HG03521 (cell line): Measurements from ENCODE around the gene HCRTR1.

Experiments
- ATAC-seq: cut with Tn5 transposase; IDR thresholded peaks from one replicate; pipeline ENCODE4 v1.9.1; 2021; ENCODE audit warnings: mild to moderate bottlenecking, moderate library complexity; ENCODE audit not compliant: unreplicated experiment

HCRTR1 gene

DNA sequence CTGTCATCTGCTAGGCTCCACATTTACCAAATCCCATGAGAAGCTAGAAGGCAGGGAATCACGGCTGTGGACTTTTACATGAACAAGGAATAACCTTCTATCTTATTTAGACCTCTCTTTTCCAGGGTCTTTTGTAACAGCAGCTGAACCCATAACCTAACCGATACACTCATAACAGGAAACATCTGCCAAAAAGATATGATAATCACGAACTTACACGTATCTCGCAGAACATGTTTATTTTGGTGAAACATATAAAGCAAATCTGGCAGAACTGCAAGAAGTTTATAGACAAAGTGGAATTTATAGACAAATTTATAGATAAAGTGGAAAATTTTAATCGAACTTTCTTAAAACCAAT, 20.8 kb upstream of the HCRTR1 start:
- ATAC-seq, result no peak

DNA sequence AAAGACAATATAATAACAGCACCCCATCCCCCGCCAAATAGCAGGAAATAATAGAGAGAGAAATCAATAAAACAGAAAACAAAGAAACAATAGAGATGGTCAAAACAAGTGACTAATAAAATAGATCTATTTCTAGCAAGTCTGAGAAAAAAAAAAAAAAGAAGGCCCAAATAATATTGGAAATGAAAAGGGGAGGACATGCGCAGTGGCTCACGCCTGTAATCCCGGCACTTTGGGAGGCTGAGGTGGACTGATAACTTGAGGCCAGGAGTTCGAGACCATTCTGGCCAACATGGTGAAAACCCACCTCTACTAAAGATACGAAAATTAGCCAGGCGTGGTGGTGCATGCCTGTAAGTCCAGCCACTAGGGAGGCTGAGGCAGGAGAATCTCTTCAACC, 18.5 kb upstream of the HCRTR1 start:
- ATAC-seq, result no peak

DNA sequence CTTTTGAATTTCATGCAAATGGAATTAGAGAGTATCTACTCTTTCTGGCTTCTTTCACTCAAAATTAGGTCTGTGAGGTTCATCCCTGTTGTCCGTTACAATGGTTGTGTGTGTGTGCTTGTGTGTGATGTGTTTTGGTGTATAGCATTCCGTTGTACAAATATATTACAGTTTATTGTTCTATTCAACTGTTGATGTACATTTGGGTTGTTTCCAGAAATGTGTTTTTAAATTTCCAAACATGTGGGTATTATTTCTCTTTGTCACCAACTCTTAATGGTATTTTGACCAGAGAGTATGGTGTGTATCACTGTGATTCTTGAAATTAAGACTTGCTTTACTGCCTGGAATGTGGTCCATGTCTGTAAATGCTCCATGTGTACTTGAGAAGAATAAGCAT, 16.8 kb upstream of the HCRTR1 start:
- ATAC-seq, result no peak

DNA sequence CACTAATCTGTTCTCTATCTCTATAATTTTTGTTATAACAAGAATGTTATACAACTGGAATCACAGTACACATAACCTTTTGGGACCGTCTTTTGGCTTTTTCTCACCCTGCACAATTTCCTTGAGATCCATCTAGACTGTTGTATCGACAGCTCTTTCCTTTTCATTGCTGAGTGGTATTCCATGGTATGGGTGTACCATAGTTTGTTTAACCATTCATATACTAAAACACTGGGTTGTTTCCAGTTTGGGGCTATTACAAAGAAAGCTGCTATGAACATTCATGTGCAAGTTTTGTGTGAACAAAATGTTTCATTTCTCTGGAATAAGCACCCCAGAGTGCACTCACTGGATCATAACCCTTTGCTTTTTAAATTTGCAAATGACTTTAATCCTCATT, 15.4 kb upstream of the HCRTR1 start:
- ATAC-seq, result no peak

DNA sequence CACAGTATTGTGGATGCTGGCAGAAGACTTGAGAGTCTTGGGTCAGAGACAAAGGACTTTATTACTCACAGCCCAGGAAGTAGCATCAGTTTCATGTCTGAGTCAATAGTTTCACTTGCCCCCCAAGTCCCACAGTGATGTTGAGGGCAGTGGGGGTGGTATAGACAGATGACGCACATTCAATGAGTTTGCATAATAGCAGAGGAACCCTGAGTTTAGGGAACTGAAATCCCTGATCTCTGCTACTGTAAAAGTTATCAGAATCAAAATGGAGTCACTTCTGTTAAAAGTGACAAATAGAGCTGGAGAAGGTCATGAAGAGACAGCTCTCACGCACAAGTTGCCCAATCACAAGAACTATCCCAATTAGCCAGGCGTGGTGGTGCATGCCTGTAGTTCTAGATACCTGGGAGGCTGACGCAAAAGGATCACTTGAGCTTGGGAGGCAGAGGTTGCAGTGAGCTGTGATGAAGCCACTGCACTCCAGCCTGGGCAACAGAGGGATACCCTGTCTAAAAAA, 11.5 kb upstream of the HCRTR1 start:
- ATAC-seq, result peak; percentile 92

DNA sequence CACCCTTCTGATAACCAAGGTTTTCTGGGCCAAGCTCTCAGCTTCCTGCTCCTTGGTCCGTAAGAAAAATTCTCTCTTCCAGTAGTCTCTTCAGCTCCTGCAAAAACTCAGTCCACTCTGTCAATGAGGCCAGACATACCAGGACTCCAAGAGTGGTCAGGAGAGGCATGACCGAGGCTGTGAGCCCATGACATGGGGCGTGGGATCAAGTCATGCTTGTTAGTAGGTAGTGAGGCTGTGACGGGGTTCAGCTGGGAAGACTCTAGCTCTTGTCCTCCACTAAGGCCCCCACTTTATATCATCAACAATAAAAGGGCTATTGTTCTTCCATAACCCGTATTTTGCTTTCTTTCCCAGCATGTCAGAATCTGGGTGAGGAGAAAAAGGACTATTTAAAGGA, 10.1 kb upstream of the HCRTR1 start:
- no peak for ATAC-seq

DNA sequence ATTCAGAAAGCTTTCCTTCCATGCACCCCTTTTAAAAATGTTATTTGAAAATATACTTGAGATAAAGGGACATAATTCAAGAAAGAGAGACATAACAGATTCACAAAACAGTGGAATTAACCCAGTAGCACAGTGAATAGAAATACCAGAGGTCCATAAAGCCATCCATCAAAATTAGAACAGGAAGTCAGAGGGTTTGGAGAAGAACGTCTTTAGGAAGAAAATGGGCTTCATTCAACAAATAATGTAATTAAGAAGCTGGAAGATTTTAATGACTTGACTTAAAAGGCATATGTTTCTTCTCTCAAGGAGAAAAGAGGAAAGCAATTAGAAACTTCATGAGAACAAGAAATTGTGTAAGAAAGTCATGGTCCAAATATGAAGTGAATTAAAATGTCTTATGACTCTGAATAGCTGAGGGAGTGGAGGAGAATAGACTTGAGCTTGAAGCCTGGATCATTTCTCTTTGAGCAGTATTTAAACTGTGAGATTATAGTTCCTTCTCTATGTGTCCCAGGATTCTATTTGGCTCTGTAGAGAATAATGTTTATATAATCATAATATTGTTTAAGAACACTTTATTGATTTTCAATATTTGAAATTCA, 7.9 kb upstream of the HCRTR1 start:
- no peak for ATAC-seq

DNA sequence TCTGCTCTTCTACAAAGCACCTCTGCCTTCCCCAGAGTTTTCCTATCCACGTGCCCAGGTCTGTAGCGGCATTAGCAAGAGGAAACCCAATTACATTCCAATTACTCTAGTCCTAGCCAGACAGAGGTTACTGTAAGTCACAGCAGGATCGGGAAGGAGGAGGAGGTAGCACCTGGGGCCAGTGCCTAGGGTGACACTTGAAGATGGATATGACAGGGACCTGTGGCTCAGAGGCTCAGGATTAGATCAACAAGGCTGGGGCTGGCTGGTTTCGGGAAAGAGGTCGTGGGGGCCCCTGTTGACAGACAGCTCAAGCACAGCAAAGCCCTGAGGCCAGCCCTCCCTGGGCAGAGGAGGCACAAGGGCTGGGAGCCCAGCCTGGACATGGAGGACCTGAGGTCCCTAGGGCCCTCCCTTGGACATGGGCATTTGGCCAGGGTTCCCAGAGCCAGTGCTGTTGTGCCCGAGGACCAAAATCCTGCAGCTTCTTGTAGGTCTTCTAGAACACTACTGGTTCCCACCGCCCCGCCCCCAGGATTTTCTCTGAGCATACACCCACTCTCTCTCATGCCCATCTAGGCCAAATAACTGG, 3.0 kb upstream of the HCRTR1 start:
- no peak for ATAC-seq

DNA sequence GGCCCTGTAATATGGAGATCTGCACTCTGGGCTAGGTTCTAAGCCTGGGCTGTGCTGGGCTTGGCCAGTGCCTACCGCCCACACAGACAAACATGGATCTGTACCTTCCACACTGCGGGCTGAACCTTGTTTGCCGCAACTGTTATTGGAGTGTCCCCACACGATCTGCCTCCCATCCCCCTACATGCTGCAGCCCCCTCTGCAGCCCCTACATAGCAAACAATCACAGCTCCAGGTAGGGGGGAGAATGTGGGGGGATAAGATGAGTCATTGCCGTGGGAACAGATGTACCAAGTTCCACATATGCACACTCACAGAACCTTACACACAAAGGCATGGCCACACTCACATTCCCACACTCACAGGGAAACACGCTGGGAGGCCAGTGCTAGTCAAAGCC, 2.1 kb upstream of the HCRTR1 start:
- ATAC-seq, result no peak

DNA sequence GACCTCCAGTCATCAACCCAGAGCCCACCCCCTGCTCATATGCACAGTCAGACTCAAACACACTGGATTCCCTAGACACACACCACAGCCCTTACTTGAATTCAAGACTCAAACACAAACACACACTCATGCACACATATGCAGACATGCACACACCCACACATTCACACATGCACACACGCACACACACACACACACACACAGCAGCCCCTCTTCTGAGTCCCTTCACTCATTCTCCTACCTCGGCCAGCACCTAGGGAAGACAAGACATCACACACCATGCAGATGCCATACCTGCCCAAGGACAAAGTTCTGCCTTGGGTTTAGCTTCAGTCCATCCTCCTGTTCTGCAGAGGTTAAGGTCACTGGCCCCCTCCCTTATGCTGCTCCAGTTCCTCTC, 1.6 kb upstream of the HCRTR1 start:
- ATAC-seq, result no peak

DNA sequence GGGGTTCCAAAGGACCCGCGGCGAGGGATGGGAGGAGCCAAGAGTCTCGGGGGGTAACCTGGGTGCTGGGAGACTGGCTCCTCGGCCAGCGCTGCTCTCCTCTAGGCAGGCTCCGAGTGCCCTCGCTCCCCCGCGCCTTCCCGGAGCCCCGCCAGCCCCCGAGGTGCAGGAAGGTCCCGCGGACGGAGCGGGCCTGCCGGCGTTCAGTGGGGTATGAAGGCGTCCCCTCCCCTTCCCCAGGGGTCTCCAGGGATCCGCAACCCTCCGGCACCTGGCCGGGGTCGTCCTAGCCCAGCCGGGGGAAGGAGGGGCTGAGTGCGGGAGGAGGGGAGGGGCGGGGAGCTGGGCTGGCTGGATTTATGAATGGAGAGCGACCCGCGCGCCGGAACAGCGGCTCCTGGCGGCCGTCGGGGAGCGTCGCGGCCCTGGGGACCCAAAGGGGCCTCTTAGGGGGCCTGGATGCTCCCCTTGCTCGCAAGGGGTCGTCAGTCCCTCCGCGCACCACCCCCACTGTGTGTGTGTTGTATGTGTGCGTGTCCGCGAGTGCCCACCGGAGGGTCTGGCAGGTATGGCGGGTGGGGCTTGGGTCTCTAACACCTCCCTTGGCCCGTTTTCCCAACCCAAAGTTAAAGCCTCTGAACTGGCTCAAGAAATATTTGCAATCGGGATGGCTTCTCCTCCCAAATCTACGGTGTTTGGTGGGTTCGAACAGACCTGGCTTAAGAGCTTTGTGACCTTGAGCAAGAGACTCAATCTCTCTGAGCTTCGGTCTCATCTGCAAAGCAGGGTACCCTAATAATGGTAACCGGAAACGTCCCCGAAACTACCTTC, 642 bp downstream of the HCRTR1 start:
- no peak for ATAC-seq

DNA sequence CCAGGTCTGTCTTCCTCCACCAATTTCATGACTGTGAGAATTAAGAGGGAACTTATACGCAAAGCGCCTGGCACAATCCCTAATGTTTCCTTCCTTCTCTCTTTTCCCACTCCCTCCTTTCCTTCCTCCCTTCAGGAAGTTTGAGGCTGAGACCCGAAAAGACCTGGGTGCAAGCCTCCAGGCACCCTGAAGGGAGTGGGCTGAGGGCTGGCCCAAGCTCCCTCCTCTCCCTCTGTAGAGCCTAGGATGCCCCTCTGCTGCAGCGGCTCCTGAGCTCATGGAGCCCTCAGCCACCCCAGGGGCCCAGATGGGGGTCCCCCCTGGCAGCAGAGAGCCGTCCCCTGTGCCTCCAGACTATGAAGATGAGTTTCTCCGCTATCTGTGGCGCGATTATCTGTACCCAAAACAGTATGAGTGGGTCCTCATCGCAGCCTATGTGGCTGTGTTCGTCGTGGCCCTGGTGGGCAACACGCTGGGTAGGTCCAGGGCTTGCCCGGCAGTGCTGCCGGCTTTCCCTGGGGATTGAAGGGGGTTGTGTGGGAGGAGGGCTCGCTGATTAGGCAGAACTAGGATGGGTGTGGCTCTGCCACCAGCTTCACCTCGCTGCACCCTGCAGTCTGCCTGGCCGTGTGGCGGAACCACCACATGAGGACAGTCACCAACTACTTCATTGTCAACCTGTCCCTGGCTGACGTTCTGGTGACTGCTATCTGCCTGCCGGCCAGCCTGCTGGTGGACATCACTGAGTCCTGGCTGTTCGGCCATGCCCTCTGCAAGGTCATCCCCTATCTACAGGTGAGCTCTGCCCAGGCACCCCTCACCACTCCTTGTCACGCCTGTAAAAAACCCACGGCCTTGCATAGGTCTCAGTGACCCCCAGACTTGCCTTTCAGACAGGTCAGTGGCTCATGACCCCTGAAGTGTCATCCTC, 1.7 kb downstream of the HCRTR1 start:
- ATAC-seq, result no peak

DNA sequence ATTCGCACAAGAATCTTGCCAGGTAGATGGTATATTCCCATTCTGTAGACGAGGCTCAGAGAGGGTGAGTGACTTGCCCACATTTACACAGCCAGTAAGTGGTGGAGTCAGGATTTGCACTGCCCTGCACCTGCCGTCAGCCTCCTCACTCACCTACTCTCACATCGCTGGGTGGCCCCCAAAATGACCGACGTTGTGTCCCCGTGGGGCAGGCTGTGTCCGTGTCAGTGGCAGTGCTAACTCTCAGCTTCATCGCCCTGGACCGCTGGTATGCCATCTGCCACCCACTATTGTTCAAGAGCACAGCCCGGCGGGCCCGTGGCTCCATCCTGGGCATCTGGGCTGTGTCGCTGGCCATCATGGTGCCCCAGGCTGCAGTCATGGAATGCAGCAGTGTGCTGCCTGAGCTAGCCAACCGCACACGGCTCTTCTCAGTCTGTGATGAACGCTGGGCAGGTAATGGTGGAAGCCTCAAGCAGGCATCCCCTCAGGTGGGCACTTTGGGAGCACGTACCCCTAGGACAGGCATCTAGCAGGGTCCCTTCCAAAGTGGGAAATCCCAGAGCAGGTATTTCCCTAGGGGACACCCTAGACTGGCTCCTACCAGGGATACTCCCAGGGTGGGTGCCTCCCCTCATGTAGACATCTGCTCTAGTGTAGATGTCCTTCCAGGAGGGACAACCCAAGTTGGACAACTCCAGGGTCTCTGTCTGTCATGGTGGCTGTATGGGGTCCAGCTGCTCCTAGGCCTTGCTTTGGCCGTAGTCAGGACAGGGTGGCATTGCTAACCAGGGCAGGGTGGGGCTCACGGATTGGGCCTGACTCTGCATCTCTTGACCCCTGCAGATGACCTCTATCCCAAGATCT, 3.4 kb downstream of the HCRTR1 start:
- no peak for ATAC-seq

DNA sequence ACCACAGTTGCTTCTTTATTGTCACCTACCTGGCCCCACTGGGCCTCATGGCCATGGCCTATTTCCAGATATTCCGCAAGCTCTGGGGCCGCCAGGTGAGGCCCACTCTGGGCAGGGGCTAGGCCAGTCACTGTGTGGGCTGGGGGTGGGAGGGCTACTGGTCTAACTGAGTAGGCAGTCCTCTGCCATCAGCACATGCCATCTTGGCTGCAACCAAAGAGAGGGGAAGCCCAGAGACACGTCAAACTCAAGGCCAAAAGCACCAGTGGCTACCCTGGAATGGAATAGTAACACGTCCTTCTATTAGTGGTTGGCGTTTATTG, 4.0 kb downstream of the HCRTR1 start:
- ATAC-seq, result no peak

DNA sequence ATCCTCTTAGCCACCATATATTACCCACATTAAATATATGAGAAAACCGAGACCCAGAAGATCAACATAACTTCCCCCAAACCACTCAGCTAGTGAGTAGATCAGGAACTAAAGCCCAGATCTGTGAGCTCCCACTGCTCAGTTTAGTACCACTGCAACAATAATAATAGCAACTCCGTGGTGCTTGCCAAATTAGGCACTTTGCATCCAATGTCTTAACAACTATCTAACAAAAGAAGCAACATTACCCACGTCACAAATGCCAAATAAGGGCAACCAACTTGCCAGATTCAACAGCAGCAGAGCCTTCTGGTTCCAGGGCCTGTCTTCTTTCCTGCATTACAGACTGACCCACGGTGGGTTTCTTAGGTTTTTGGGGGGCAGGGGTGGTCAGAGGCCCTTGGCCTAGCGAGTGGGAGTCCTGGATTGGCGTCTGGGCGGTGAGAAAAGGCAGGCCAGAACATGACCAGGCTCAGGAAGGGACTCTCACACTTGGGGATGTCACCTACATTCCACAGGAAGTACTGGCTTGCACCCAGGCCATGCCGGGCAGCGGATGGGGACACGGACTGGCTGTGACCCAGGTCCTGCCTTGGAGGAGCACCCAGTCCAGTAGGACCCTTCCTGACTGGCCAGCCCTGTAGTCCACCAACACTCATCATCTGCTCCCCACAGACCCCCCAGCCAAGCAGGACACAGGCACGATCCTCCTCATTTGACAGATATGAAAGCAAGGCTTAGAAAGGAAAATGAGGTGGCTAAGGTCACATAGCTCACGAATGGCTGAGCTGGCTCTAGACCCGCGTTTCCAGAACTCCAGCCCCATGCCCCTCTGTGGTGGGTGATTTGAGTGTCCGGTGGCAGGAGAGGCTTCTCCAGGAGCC, 4.6 kb downstream of the HCRTR1 start:
- no peak for ATAC-seq

DNA sequence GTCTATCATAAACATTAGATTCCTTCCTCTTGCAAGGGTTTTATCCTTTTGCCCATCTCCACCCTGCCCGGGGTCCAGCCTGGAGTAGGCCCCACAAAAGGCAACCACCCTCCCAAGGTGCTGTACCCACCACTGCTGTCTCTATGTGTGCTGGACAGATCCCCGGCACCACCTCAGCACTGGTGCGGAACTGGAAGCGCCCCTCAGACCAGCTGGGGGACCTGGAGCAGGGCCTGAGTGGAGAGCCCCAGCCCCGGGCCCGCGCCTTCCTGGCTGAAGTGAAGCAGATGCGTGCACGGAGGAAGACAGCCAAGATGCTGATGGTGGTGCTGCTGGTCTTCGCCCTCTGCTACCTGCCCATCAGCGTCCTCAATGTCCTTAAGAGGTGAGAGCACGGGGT, 5.9 kb downstream of the HCRTR1 start:
- ATAC-seq, result no peak

DNA sequence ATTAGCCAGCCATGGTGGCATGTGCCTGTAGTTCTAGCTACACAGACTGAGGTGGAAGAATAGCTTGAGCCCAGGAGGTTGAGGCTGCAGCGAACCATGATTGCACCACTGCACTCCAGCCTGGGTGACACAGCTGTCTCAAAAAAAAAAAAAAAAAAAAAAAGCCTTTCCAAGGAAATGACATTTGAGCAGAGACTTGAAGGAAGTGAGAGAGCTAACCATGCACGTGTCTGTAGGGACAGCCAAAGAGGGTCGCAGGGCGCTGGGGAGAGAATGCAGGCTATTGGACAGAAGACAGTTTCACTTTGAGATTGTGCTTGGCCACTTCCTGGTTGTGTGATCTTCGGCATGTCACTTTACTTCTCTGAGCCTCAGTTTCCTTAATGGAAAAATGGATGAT, 6.8 kb downstream of the HCRTR1 start:
- no peak for ATAC-seq

DNA sequence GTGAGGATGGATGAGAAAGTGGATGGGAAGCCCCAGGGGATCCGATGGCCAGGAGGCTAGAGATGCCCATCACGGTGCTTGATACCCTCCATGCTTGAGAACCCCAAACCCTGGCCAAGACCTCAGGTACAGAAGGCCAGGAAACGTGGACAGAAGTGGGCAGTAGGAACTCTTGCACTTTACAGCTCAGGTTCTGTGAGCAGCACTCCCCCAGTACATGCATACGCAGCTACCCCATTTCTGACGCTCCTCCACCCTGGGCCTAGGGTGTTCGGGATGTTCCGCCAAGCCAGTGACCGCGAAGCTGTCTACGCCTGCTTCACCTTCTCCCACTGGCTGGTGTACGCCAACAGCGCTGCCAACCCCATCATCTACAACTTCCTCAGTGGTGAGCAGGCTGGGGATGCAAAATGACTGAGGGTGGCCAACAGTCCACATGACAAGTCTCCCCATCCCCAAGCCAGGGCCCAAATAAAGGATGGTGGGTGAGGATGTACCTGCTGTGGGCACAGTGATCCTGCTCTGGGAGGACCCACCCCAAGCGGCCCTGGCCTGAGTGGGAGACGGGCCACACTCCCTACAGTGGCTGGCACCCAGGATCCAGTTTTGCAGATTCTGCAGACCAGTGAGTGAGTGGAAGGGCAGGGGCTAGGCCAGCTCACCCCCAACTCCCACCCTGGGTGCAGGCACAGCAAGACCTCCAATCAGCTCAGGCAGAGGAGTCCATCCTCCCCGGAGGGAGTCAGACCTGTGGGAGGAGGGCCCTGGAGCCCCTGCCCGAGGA, 7.4 kb downstream of the HCRTR1 start:
- no peak for ATAC-seq
